Astrocyte of the spinal cord (primary cell): ENCODE measurements around the gene DMKN.

Experiments used
- DNase-seq: peaks from one replicate; pipeline ENCODE4 v3.0.0; 2011; ENCODE audit warnings: low read depth, low spot score
- H3K4me3 ChIP-seq: 2 replicates; pipeline ENCODE4 v1.5.1; 2011; ENCODE audit warnings: low read depth, mild to moderate bottlenecking, low read length, moderate library complexity
- CTCF ChIP-seq: IDR thresholded peaks from 2 replicates; pipeline ENCODE4 v1.5.1; 2012; ENCODE audit warnings: low read depth, mild to moderate bottlenecking, low read length, inconsistent platforms
- in situ Hi-C: cut with HindIII; loops from 2 replicates; pipeline ENCODE4 v1.10.0; 2017; ENCODE audit warnings: low sequenced_read_pairs

DMKN gene

GRCh38 chr19:35549174-35549788 lies 35.8 kb upstream of the DMKN start:
- in situ Hi-C loops, result no loop called here
- TF ChIP-seq CTCF, result peak; percentile 72
- H3K4me3 ChIP-seq, result no peak overlapping the region
- peak; percentile 59 for DNase-seq

- no peak for DNase-seq
- TF ChIP-seq CTCF, result no peak
- H3K4me3 ChIP-seq, result peak overlapping the region; percentile 92
- in situ Hi-C loops, result no loop called here
Measured at GRCh38 chr19:35546532-35546931, 33.1 kb upstream of the DMKN start.

- no peak for TF ChIP-seq CTCF
- in situ Hi-C loops, result no loop called here
Measured at GRCh38 chr19:35545855-35546381, 32.5 kb upstream of the DMKN start.

GRCh38 chr19:35545001-35545854 lies 31.8 kb upstream of the DMKN start, which contains the start of gene TMEM147:
Gene TMEM147 (plus strand): TSS chr19:35545626. CDS start chr19:35545740, 114 bp downstream.
- DNase-seq, result peak; percentile 89
- no peak for TF ChIP-seq CTCF
- in situ Hi-C loops, result no loop called here
- H3K4me3 ChIP-seq, result peak within 1 kb of the TSS; percentile 92

More at GRCh38 chr19:35545855-35546381, 32.5 kb upstream of the DMKN start:
- no peak for DNase-seq
- H3K4me3 ChIP-seq, result peak overlapping the region; percentile 92

GRCh38 chr19:35544110-35544802 lies 30.8 kb upstream of the DMKN start:
- in situ Hi-C loops, result no loop called here
- H3K4me3 ChIP-seq, result peak overlapping the region; percentile 92
- no peak for TF ChIP-seq CTCF
- no peak for DNase-seq
